HG03439 (cell line): Measurements from ENCODE around the gene TUSC2.

ENCODE experiments used
- ATAC-seq: cut with Tn5 transposase; IDR thresholded peaks from one replicate; pipeline ENCODE4 v1.9.1; 2021; ENCODE audit warnings: mild to moderate bottlenecking, moderate library complexity; ENCODE audit not compliant: unreplicated experiment

TUSC2 gene

GRCh38 chr3:50354850-50355249, 26.8 kb upstream of the TUSC2 start:
- ATAC-seq, result no peak

GRCh38 chr3:50354186-50354764, 26.3 kb upstream of the TUSC2 start:
- ATAC-seq, result no peak

GRCh38 chr3:50353245-50354004, 25.4 kb upstream of the TUSC2 start:
- ATAC-seq, result no peak

- no peak for ATAC-seq
Measured at GRCh38 chr3:50352781-50353180, 24.8 kb upstream of the TUSC2 start.

- no peak for ATAC-seq
Measured at GRCh38 chr3:50351323-50351697, 23.3 kb upstream of the TUSC2 start.

GRCh38 chr3:50350527-50351322, 22.7 kb upstream of the TUSC2 start, which contains the start of the genes CYB561D2 and NPRL2:
Gene CYB561D2 (plus strand): TSS chr3:50350862. CDS start chr3:50351434, 572 bp downstream.
Gene NPRL2 (minus strand): TSS chr3:50350775. CDS start chr3:50350652, 123 bp downstream.
- peak; percentile 73 for ATAC-seq

- ATAC-seq, result no peak
Measured at GRCh38 chr3:50350213-50350526, 22.1 kb upstream of the TUSC2 start.

- no peak for ATAC-seq
Measured at GRCh38 chr3:50347187-50347813, 19.3 kb upstream of the TUSC2 start.

- ATAC-seq, result no peak
Measured at GRCh38 chr3:50345586-50346234, 17.7 kb upstream of the TUSC2 start, which contains the start of gene ZMYND10. Gene ZMYND10 (minus strand): TSS chr3:50345732. CDS start chr3:50345579, 153 bp downstream.

GRCh38 chr3:50345008-50345407, 17.0 kb upstream of the TUSC2 start:
- ATAC-seq, result no peak

GRCh38 chr3:50342813-50343633, 15.0 kb upstream of the TUSC2 start:
- ATAC-seq, result no peak

- ATAC-seq, result no peak
Measured at GRCh38 chr3:50341996-50342650, 14.1 kb upstream of the TUSC2 start.

- no peak for ATAC-seq
Measured at GRCh38 chr3:50341537-50341936, 13.5 kb upstream of the TUSC2 start.

GRCh38 chr3:50340448-50341329, 12.7 kb upstream of the TUSC2 start, which contains the start of gene RASSF1:
Gene RASSF1 (minus strand): TSS chr3:50340836. CDS start chr3:50340805, 31 bp downstream.
- no peak for ATAC-seq

- no peak for ATAC-seq
Measured at GRCh38 chr3:50340147-50340447, 12.1 kb upstream of the TUSC2 start.

GRCh38 chr3:50339485-50340146, 11.6 kb upstream of the TUSC2 start:
- ATAC-seq, result no peak

- no peak for ATAC-seq
Measured at GRCh38 chr3:50338965-50339364, 10.9 kb upstream of the TUSC2 start.
